SIG-M5 (cell line): ENCODE data around the gene SIGMAR1.

Experiments
- DNase-seq: peaks from one replicate; lab custom pipeline; 2025; lab: John Stamatoyannopoulos, UW

Gene SIGMAR1

GRCh38 chr9:34630402-34631154, 7.0 kb downstream of the SIGMAR1 start:
- no peak for DNase-seq

DNA sequence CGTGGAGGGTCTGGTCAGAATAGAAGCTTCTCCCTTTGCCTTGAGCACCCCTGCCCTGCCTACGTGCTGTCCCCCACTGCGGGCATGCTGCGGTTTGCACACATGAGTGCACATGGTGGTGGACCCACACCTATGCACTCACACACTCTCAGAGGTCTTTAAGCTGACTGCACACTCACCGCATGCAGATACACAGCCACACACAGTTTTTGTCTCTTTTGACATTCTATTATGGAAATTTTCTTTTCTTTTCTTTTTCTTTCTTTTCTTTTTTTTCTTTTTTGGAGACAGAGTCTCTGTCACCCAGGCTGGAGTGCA, 8.1 kb downstream of the SIGMAR1 start:
- DNase-seq: no peak

GRCh38 chr9:34628656-34629490, 8.7 kb downstream of the SIGMAR1 start, which contains the start of gene ARID3C:
ARID3C (minus strand) TSS chr9:34629066; CDS start chr9:34628014, 1,052 bp downstream.
- DNase-seq: no peak

- DNase-seq: no peak
These were observed 9.6 kb downstream of the SIGMAR1 start for GRCh38 chr9:34627716-34628655.

GRCh38 chr9:34625186-34625486, 12.5 kb downstream of the SIGMAR1 start:
- no peak for DNase-seq

DNA sequence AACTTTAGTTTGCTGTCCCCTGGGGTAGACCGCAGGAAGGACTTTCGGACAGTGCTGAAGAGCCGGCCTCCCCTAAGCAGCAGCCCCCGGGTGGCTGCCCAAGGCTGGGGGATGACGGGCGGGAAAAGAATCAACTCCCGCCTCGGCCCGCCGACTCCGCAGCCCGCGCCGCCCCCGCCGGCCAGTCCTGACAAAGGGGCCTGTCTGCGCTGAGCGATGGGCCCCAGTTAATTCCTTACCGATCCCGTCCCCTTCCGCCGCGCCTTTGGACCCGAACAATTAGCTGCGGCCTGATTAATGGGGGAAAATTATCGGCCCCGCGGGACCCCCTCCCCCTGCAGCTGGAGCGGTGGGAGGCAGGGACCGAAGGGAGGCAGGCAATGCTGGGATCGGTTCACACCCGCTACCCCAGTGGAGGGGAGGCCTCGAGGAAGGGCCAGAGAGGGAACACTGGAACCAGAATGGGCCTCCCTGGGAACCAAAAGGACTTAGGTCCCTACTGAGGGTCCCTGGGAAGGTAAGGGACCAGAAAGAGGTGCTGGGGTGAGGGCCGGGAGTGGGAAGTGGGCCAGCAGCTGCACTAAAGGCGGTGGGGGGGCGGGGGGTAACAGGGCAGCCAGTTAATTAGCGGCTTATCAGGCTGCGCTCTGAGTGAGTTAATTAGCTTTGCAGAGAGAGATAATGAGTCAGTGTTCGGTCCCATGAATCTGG, 13.0 kb downstream of the SIGMAR1 start:
- no peak for DNase-seq

DNA sequence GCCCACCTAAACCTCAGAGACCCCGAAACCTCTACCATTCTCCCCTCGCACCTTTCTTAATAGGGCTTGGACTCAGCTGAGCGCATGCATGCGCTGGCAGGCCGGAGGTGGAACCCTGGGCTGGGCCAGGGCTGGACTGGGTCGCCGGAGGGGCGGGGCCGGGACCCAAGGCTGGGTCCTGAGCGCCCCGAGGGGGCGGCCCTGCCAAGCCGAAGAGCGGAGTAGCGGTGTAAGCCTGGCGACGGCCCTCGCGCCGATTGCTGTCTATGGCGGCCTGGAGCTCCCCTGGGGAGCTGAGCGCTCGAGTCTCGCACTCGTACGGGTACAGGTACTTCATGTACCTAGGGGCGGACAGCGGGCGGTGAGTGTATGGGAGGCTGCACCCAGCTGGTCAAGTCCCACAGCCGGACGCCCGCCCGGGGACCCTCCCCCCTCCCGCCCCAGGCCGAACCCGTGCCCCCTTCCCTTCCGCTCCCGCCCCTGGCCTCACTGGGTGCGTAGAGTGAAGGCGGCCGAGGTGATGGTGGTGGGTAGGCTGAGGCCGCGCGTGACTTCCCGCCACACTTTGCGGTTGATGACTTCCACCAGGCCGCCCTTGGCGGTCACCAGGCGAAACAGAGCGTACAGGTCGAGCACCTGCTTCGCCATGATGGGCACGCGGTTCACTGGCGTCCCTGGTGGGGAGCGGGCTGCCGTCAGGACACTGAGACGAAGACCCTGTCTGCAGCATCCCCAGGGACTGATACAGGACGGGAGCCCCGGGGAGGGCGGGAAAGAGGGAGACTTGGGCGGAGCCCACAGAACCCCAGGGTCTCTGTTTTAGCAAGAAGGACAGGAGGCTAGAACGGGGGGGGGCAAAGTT, 14.0 kb downstream of the SIGMAR1 start:
- DNase-seq: no peak

- DNase-seq: peak; percentile 54
These were observed 17.3 kb downstream of the SIGMAR1 start, which contains the start of gene DCTN3 for GRCh38 chr9:34620061-34620994. DCTN3 (minus strand) TSS chr9:34620495; CDS start chr9:34620464, 31 bp downstream.

DNA sequence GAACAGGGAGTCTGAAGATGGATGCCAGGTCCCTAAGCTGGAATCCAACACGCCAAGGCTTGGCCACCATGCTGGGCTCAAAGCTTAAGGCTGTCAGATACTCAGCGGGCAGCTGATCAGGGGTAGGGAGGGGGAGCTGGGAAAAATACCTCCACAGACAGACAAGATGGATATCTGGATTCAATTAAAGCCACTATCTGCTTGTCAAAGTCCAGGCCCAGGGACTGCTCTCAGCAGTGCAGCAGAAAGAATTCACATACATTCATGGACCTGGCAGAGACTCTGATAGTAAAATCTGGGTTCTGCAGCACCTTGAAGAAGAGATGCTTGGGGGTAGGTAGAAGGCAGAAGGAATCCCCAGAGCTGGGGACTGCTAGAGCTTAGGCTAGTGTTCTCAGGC, 22.5 kb downstream of the SIGMAR1 start:
- DNase-seq: no peak

DNA sequence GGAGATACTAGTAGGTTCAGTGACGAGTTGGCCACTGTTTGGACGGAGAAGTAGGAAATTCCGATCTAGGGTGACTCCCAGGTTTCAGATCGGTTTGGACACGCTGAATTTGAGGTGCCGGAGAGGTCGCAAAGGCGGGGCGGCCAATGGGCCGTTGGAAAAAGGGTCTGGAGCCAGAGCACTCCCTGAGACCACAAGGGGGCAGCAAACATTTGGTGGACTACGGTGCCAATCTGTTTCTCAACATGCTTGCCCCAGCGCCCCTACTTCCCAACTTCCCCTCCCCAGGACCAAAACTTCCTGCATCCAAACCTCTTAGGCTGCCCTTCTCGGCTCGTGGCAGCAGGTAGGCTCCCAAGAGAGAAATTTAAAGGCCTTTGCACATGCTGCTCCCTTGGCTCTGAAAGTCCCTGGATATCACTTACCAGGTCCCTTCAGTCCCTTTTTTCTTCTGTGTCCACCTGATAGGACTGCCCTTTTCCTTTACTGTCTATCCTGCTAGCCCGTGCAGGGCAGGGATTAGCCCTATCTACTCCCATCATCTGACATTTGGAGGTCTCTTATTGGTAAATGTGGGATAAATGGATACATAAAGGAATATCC, 24.7 kb downstream of the SIGMAR1 start:
- no peak for DNase-seq

- no peak for DNase-seq
These were observed 25.5 kb downstream of the SIGMAR1 start, which contains the start of gene RPP25L for GRCh38 chr9:34611811-34612787. RPP25L (minus strand) TSS chr9:34612097; CDS start chr9:34611296, 801 bp downstream.

- DNase-seq: no peak
These were observed 26.3 kb downstream of the SIGMAR1 start for GRCh38 chr9:34611251-34611810.

DNA sequence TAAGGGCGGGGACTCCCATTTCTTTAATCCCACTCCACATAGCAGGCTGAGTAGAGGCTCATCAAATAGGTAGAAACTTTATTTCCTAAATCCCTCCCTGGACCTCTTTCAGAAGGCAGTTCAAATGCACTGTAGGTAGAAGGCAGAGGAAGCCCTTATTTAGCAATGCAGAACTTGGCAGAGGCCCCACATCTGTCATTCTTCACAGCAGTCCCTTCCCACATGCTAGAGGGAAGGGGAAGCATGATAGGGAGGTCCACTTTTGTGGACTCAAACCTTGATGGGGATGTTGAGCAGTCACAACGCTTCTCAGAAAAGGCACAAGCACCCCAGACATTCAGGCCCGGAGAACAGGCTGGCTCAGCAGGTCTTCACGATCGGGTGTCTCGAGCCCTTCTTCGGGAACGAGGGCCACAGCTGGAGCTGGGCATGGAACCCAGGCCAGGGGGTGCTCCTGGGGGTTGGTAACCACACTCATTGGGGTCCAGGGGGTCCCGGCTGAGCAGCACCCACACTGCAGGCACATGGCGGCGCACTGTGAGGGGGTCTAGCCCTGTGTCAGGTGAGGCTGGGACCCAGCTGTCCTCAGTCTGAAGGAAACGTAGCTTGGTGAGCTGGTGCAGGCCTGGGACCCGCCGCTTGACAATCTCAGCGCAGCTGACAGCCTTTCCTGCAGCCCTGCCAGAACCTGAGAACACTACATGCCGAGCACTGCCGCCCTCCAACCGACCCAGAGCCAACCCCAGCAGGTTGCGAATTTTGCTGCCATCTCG, 27.0 kb downstream of the SIGMAR1 start:
- DNase-seq: no peak

DNA sequence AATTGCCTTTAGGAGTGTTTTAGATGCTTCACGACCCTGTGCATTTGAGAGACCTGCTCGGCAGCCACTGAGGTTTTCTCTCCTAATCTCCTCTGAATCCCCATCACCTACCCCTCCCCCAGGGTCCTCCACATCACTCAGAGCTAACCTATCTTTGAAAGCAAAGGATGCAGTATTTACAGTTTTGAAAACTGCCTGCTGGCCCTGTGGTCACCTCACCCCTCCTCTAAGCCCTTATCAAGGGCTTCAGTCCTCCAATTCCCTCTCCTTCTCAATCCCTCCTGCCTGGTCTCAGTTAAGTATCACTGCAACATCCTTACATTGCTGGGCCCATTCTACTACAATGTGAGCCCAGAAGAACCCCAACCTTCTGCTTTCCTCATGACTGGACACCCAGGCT, 30.3 kb downstream of the SIGMAR1 start:
- no peak for DNase-seq

GRCh38 chr9:34606905-34607304, 30.7 kb downstream of the SIGMAR1 start:
- DNase-seq: no peak

DNA sequence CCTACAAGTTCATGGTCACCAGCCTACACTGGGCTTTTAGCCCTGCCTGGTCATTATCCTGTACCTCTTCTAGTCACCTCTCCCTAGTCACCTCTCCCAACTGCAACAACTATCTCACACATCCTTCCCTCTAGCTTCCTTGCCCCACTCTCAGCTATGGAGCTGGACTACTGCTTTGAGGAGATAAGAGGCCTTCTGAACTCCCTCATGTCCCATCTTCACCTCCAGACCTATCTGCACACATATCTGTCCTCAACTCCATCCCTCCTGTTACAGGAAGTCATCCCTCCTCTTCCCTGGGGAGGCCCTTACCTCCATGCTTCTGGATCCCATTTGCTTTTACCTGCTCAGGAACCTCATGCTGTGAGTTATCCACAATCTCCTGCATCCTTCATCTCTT, 31.4 kb downstream of the SIGMAR1 start:
- DNase-seq: no peak
